NT2/D1 (cell line): ENCODE results near the gene CDK5RAP2.

Experiments
- SUZ12 ChIP-seq: IDR thresholded peaks from 2 replicates; pipeline ENCODE4 v1.6.1; 2011; ENCODE audit not compliant: insufficient read length, insufficient read depth; ENCODE audit errors: extremely low read depth
- YY1 ChIP-seq: IDR thresholded peaks from 2 replicates; pipeline ENCODE4 v1.6.1; 2011; ENCODE audit not compliant: insufficient read length, insufficient read depth
- ZNF274 ChIP-seq: IDR thresholded peaks from 2 replicates; pipeline ENCODE4 v1.6.1; 2011; ENCODE audit warnings: mild to moderate bottlenecking, low read depth, low read length

- TF ChIP-seq ZNF274 (no peak), SUZ12 (no peak), YY1 (no peak)
These were observed 127.3 kb downstream of the CDK5RAP2 start for GRCh38 chr9:120452631-120453030.
